Nephron (organoid): ENCODE data around the gene KANSL1.
A peak's percentile ranks its signal among the peaks of the same experiment; 100 is the strongest.

ENCODE experiments used
- H3K27ac Mint-ChIP-seq, 3 experiments: 2 replicates each; pipeline ENCODE4 v1.8.0; 2020; ENCODE audit warnings: mixed read lengths in 3 of 3, mild to moderate bottlenecking in 2 of 3, moderate library complexity in 1 of 3
- H3K27me3 Mint-ChIP-seq: 2 replicates; pipeline ENCODE4 v1.8.0; 2021; ENCODE audit warnings: low read depth, mild to moderate bottlenecking, moderate library complexity, mixed read lengths
- H3K36me3 Mint-ChIP-seq: 2 replicates; pipeline ENCODE4 v1.8.0; 2020; ENCODE audit warnings: low read depth, mixed read lengths
- H3K4me1 Mint-ChIP-seq: 2 replicates; pipeline ENCODE4 v1.8.0; 2020; ENCODE audit warnings: mixed read lengths
- H3K4me3 Mint-ChIP-seq, 3 experiments: 2 replicates each; pipeline ENCODE4 v1.8.0; 2020; ENCODE audit warnings: mild to moderate bottlenecking in 3 of 3, mixed read lengths in 3 of 3, moderate library complexity in 2 of 3
- H3K9me3 Mint-ChIP-seq: 2 replicates; pipeline ENCODE4 v1.8.0; 2020; ENCODE audit warnings: mixed read lengths
- TF ChIP-seq, protein P1 (sequence below), 3 experiments: fragments of 200-600 bp; sonication (generic); IDR thresholded peaks; one replicate each; pipeline ENCODE4 v1.5.0; 2021; ENCODE audit warnings: antibody characterized with exemption in 3 of 3; ENCODE audit not compliant: unreplicated experiment in 3 of 3

The KANSL1 gene

GRCh38 chr17:46074540-46074939 lies 118.7 kb downstream of the KANSL1 start:
- Mint-ChIP-seq H3K9me3 (peaks cover 4% of the 10 kb centered on the region), H3K36me3 (peaks cover 59% of the 10 kb centered on the region), H3K27ac (no peak overlapping the region), H3K4me3 (no peak overlapping the region), H3K4me1 (peaks cover 48% of the 10 kb centered on the region), H3K27me3 (no peaks in the 10 kb centered on the region)
- TF ChIP-seq, protein P1, sequence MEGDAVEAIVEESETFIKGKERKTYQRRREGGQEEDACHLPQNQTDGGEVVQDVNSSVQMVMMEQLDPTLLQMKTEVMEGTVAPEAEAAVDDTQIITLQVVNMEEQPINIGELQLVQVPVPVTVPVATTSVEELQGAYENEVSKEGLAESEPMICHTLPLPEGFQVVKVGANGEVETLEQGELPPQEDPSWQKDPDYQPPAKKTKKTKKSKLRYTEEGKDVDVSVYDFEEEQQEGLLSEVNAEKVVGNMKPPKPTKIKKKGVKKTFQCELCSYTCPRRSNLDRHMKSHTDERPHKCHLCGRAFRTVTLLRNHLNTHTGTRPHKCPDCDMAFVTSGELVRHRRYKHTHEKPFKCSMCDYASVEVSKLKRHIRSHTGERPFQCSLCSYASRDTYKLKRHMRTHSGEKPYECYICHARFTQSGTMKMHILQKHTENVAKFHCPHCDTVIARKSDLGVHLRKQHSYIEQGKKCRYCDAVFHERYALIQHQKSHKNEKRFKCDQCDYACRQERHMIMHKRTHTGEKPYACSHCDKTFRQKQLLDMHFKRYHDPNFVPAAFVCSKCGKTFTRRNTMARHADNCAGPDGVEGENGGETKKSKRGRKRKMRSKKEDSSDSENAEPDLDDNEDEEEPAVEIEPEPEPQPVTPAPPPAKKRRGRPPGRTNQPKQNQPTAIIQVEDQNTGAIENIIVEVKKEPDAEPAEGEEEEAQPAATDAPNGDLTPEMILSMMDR (IDR thresholded peaks at IDR 0.05; ENCODE audit: unreplicated experiment in 3 of 3), result no peak

DNA sequence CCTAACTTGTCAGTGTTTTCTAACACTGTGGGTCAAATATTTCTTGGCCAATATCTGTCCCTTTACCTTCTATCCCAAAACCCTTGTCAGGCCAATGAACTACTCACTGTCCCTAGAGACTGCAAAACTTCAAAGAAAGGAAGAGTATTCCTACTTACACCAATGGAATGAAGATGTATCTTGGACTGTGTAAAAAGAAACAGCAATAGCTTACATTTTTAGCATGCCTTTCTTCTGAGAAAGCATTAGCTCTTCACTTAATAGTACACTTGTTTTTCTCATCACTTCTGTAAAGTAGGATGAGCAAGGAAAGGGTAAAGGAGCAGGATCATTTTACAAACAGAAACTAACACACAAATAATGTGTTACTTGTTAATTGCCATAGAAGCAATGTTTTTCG lies 120.2 kb downstream of the KANSL1 start:
- no peak overlapping the region for H3K4me3 Mint-ChIP-seq
- H3K27ac Mint-ChIP-seq, result peak overlapping the region; percentile 44 to 57 (median 55)
- H3K9me3 Mint-ChIP-seq, result peaks cover 4% of the 10 kb centered on the region
- peaks cover 48% of the 10 kb centered on the region for H3K36me3 Mint-ChIP-seq
- TF ChIP-seq, protein P1 (IDR thresholded peaks at IDR 0.05; ENCODE audit: unreplicated experiment in 3 of 3), result no peak
- H3K4me1 Mint-ChIP-seq, result peaks cover 37% of the 10 kb centered on the region
- H3K27me3 Mint-ChIP-seq, result no peaks in the 10 kb centered on the region

DNA sequence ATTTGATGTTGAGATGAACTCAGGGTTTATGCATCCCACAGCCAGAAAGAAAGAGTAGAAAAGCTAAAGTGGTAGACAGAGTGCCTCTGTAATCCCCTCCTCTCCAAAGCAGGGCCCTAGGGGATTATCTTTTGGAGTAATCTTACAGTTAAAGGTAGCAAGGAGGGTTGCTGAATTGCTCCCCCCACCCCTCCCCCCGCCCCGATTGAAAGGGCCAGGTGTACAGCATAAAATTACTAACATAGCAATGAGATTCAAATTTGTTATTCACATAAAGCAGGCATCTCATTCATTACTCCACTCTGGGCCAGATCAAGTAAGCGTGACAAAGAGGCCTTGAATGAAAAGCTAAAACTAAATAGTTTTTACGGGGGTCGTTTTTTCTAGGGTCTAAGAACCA lies 121.4 kb downstream of the KANSL1 start:
- Mint-ChIP-seq H3K4me1 (peaks cover 34% of the 10 kb centered on the region), H3K4me3 (no peak overlapping the region), H3K36me3 (peaks cover 51% of the 10 kb centered on the region), H3K9me3 (peaks cover 2% of the 10 kb centered on the region), H3K27me3 (no peaks in the 10 kb centered on the region), H3K27ac (peak overlapping the region; percentile 41 to 65 (median 46))
- TF ChIP-seq, protein P1 (IDR thresholded peaks at IDR 0.05; ENCODE audit: unreplicated experiment in 3 of 3), result no peak

GRCh38 chr17:46064460-46064859 lies 128.8 kb downstream of the KANSL1 start:
- Mint-ChIP-seq H3K36me3 (peaks cover 66% of the 10 kb centered on the region), H3K4me1 (peaks cover 6% of the 10 kb centered on the region), H3K4me3 (no peak overlapping the region), H3K27ac (peak overlapping the region in 1 of 3 experiments; percentile 8), H3K27me3 (no peaks in the 10 kb centered on the region), H3K9me3 (no peaks in the 10 kb centered on the region)
- TF ChIP-seq, protein P1 (IDR thresholded peaks at IDR 0.05; ENCODE audit: unreplicated experiment in 3 of 3), result no peak

DNA sequence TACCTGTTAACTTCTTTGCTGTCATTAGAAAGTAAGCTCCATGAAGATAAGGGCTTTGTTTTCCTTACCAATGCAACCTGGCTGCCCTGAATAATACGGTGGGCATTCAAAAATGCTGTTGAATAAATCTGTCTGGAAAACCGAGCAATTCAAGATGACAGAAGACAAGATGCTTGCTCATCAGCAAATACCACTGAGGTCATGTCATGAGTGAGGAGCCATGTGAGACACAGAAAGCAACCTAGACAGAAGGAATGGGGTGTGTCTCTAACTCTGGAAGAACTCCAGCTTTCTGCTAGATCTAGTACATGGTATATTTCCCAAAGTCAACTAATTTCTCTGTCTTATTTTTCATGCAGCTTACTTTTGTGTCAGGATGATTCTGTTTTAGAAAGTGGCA lies 130.0 kb downstream of the KANSL1 start:
- H3K4me1 Mint-ChIP-seq, result peaks cover 13% of the 10 kb centered on the region
- no peaks in the 10 kb centered on the region for H3K27me3 Mint-ChIP-seq
- H3K4me3 Mint-ChIP-seq, result no peak overlapping the region
- peak overlapping the region in 2 of 3 experiments; percentile 27 to 41 for H3K27ac Mint-ChIP-seq
- TF ChIP-seq, protein P1 (IDR thresholded peaks at IDR 0.05; ENCODE audit: unreplicated experiment in 3 of 3), result no peak
- peaks cover 78% of the 10 kb centered on the region for H3K36me3 Mint-ChIP-seq
- H3K9me3 Mint-ChIP-seq, result no peaks in the 10 kb centered on the region

GRCh38 chr17:46061435-46061834 lies 131.8 kb downstream of the KANSL1 start:
- no peaks in the 10 kb centered on the region for H3K27me3 Mint-ChIP-seq
- peak overlapping the region in 1 of 3 experiments; percentile 26 for H3K27ac Mint-ChIP-seq
- H3K36me3 Mint-ChIP-seq, result peaks cover 75% of the 10 kb centered on the region
- no peak overlapping the region for H3K4me3 Mint-ChIP-seq
- no peaks in the 10 kb centered on the region for H3K9me3 Mint-ChIP-seq
- TF ChIP-seq, protein P1 (IDR thresholded peaks at IDR 0.05; ENCODE audit: unreplicated experiment in 3 of 3), result peak in 1 of 3 experiments; percentile 22
- peaks cover 29% of the 10 kb centered on the region for H3K4me1 Mint-ChIP-seq
